Measurements from ENCODE around the gene CSPG4. TPM values are rescaled to one million over a fixed set of nuclear protein-coding genes. Genes with fewer than 3 reads are reported as not detected.
"Not testable (repeated sequence)": the region's sequence is repeated elsewhere in the genome, so short reads cannot be mapped to it uniquely, and the experiment has no call there.

Gene CSPG4
- total RNA-seq, 2 donors from 2014 or later: 32.6 to 55.6 TPM

- no peak for DNase-seq (ENCODE audit: low spot score)
- TF ChIP-seq CTCF (IDR thresholded peaks at IDR 0.05): no peak
- Histone ChIP-seq H3K27ac (peak overlapping the region; percentile 79 to 97), H3K4me3 (no peak overlapping the region), H3K4me1 (peaks cover 0 to 59% of the 10 kb centered on the region in 2 donors), H3K36me3 (no peaks in the 10 kb centered on the region), H3K27me3 (no peaks in the 10 kb centered on the region), H3K9me3 (no peaks in the 10 kb centered on the region)
These were observed 6.0 kb downstream of the CSPG4 start for GRCh38 chr15:75706682-75706954.

- TF ChIP-seq CTCF (IDR thresholded peaks at IDR 0.05): no peak
- no peaks in the 10 kb centered on the region for H3K27me3 ChIP-seq
- H3K4me3 ChIP-seq: no peak overlapping the region
- no peak for DNase-seq (ENCODE audit: low spot score)
- no peaks in the 10 kb centered on the region for H3K9me3 ChIP-seq
- H3K36me3 ChIP-seq: no peaks in the 10 kb centered on the region
- peaks cover 0 to 64% of the 10 kb centered on the region in 2 donors for H3K4me1 ChIP-seq
- H3K27ac ChIP-seq: peak overlapping the region; percentile 79 to 97
These were observed 6.6 kb downstream of the CSPG4 start for GRCh38 chr15:75705854-75706681.

- not testable (repeated sequence) for DNase-seq (ENCODE audit: low spot score)
These were observed 7.3 kb downstream of the CSPG4 start for GRCh38 chr15:75705375-75705774.

GRCh38 chr15:75704618-75705017, 8.0 kb downstream of the CSPG4 start:
- no peak overlapping the region for H3K4me3 ChIP-seq
- peak overlapping the region; percentile 79 to 97 for H3K27ac ChIP-seq
- no peak for TF ChIP-seq CTCF (IDR thresholded peaks at IDR 0.05)
- H3K9me3 ChIP-seq: no peaks in the 10 kb centered on the region
- peaks cover 0 to 73% of the 10 kb centered on the region in 2 donors for H3K4me1 ChIP-seq
- no peaks in the 10 kb centered on the region for H3K36me3 ChIP-seq
- H3K27me3 ChIP-seq: no peaks in the 10 kb centered on the region
- DNase-seq (ENCODE audit: low spot score): no peak

More at GRCh38 chr15:75705375-75705774, 7.3 kb downstream of the CSPG4 start:
- not testable (repeated sequence) for H3K36me3 ChIP-seq, H3K9me3 ChIP-seq, H3K4me3 ChIP-seq, H3K27me3 ChIP-seq
- Histone ChIP-seq H3K27ac (peak overlapping the region; percentile 79 to 97), H3K4me1 (peaks cover 0 to 71% of the 10 kb centered on the region in 2 donors)

- Histone ChIP-seq H3K36me3 (no peaks in the 10 kb centered on the region), H3K4me1 (peaks cover 0 to 73% of the 10 kb centered on the region in 2 donors), H3K27ac (peak overlapping the region; percentile 79 to 97), H3K9me3 (no peaks in the 10 kb centered on the region), H3K4me3 (no peak overlapping the region), H3K27me3 (no peaks in the 10 kb centered on the region)
- DNase-seq (ENCODE audit: low spot score): no peak
- no peak for TF ChIP-seq CTCF (IDR thresholded peaks at IDR 0.05)
These were observed 8.4 kb downstream of the CSPG4 start for GRCh38 chr15:75704263-75704615.

- not testable (repeated sequence) for H3K4me3 ChIP-seq; DNase-seq (ENCODE audit: low spot score); H3K27me3 ChIP-seq; H3K36me3 ChIP-seq; H3K9me3 ChIP-seq
- Histone ChIP-seq H3K27ac (peak overlapping the region; percentile 79 to 97), H3K4me1 (peaks cover 0 to 73% of the 10 kb centered on the region in 2 donors)
These were observed 9.0 kb downstream of the CSPG4 start for GRCh38 chr15:75703440-75704262.

Data from right atrium auricular region (tissue), 2 donors.